GM19468 (cell line): ENCODE measurements around the gene C6orf163.

ENCODE experiments used
- ATAC-seq: cut with Tn5 transposase; IDR thresholded peaks from one replicate; pipeline ENCODE4 v1.9.1; 2021; ENCODE audit warnings: mild to moderate bottlenecking, moderate library complexity, moderate number of reproducible peaks; ENCODE audit not compliant: unreplicated experiment; ENCODE audit errors: extremely low read depth

C6orf163 gene

GRCh38 chr6:87351583-87351982 lies 7.0 kb downstream of the C6orf163 start:
- no peak for ATAC-seq

GRCh38 chr6:87356181-87356580 lies 11.6 kb downstream of the C6orf163 start:
- no peak for ATAC-seq

- ATAC-seq = no peak
Measured at GRCh38 chr6:87357479-87358196, 13.0 kb downstream of the C6orf163 start.

GRCh38 chr6:87364602-87365252 lies 20.1 kb downstream of the C6orf163 start:
- ATAC-seq = no peak

GRCh38 chr6:87366072-87366827 lies 21.6 kb downstream of the C6orf163 start:
- no peak for ATAC-seq

- ATAC-seq = no peak
Measured at GRCh38 chr6:87366899-87367298, 22.3 kb downstream of the C6orf163 start.

- no peak for ATAC-seq
Measured at GRCh38 chr6:87373377-87373776, 28.8 kb downstream of the C6orf163 start.

GRCh38 chr6:87375315-87375714 lies 30.7 kb downstream of the C6orf163 start:
- ATAC-seq = no peak

GRCh38 chr6:87376643-87377042 lies 32.0 kb downstream of the C6orf163 start:
- no peak for ATAC-seq

- no peak for ATAC-seq
Measured at GRCh38 chr6:87378947-87379346, 34.3 kb downstream of the C6orf163 start.

GRCh38 chr6:87382861-87383260 lies 38.2 kb downstream of the C6orf163 start:
- ATAC-seq = no peak

GRCh38 chr6:87384038-87384437 lies 39.4 kb downstream of the C6orf163 start:
- ATAC-seq = no peak

- no peak for ATAC-seq
Measured at GRCh38 chr6:87384449-87384848, 39.8 kb downstream of the C6orf163 start.

GRCh38 chr6:87391334-87391733 lies 46.7 kb downstream of the C6orf163 start:
- ATAC-seq = peak; percentile 26

- ATAC-seq = peak; percentile 82
Measured at GRCh38 chr6:87393026-87393622, 48.5 kb downstream of the C6orf163 start.

- no peak for ATAC-seq
Measured at GRCh38 chr6:87395431-87395830, 50.8 kb downstream of the C6orf163 start.

GRCh38 chr6:87396595-87397392 lies 52.2 kb downstream of the C6orf163 start:
- ATAC-seq = no peak

GRCh38 chr6:87397656-87398055 lies 53.0 kb downstream of the C6orf163 start:
- ATAC-seq = no peak

GRCh38 chr6:87401832-87402231 lies 57.2 kb downstream of the C6orf163 start:
- no peak for ATAC-seq

- no peak for ATAC-seq
Measured at GRCh38 chr6:87407561-87407900, 62.9 kb downstream of the C6orf163 start.
